BLaER1 (cell line): Measurements from ENCODE around the gene EFL1.

Source experiments
- H3K27ac ChIP-seq: shearing (Covaris generic); formaldehyde crosslinking; 2 replicates; pipeline ENCODE4 v1.8.1; 2022
- H3K27me3 ChIP-seq: shearing (Covaris generic); formaldehyde crosslinking; 2 replicates; pipeline ENCODE4 v1.8.1; 2022
- H3K36me3 ChIP-seq: shearing (Covaris generic); formaldehyde crosslinking; 2 replicates; pipeline ENCODE4 v1.8.1; 2022
- H3K4me1 ChIP-seq: shearing (Covaris generic); formaldehyde crosslinking; 2 replicates; pipeline ENCODE4 v1.8.1; 2022
- H3K4me2 ChIP-seq: shearing (Covaris generic); formaldehyde crosslinking; 2 replicates; pipeline ENCODE4 v1.8.1; 2022
- H3K4me3 ChIP-seq: shearing (Covaris generic); formaldehyde crosslinking; 2 replicates; pipeline ENCODE4 v1.8.1; 2022
- H3K9ac ChIP-seq: shearing (Covaris generic); formaldehyde crosslinking; 2 replicates; pipeline ENCODE4 v1.8.1; 2022
- H3K9me3 ChIP-seq: shearing (Covaris generic); formaldehyde crosslinking; 2 replicates; pipeline ENCODE4 v1.8.1; 2022
- H4K20me1 ChIP-seq: shearing (Covaris generic); formaldehyde crosslinking; 2 replicates; pipeline ENCODE4 v1.8.1; 2022
- Cebpa-rat ChIP-seq: shearing (Covaris generic); IDR thresholded peaks from 2 replicates; pipeline ENCODE4 v1.8.1; 2022

EFL1 gene

DNA sequence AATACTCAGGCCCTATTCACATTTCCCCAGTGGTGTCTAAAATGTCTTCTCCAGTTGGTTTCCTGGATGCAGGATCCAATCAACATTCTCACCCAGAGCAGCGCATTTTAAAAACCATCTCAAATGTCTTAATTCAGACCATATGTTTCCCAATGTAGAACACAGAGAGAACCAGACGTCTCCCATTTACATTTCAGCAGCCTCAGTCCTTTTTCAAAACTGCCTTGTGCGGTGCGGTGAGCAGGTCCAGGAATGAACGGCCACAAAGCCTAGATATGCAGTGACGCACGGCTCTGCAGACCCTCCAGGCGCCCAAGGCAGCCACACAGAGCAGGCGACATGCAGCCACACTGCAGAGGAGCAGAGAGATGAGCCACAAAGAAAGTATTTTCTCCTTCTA is 150.6 kb downstream of the EFL1 start:
- H3K9ac ChIP-seq: no peak overlapping the region
- no peak for TF ChIP-seq Cebpa-rat
- no peak overlapping the region for H3K27ac ChIP-seq
- H3K36me3 ChIP-seq: no peaks in the 10 kb centered on the region
- no peak overlapping the region for H3K4me2 ChIP-seq
- H3K4me3 ChIP-seq: no peak overlapping the region
- no peaks in the 10 kb centered on the region for H4K20me1 ChIP-seq
- H3K9me3 ChIP-seq: no peaks in the 10 kb centered on the region
- no peaks in the 10 kb centered on the region for H3K27me3 ChIP-seq
- no peaks in the 10 kb centered on the region for H3K4me1 ChIP-seq

DNA sequence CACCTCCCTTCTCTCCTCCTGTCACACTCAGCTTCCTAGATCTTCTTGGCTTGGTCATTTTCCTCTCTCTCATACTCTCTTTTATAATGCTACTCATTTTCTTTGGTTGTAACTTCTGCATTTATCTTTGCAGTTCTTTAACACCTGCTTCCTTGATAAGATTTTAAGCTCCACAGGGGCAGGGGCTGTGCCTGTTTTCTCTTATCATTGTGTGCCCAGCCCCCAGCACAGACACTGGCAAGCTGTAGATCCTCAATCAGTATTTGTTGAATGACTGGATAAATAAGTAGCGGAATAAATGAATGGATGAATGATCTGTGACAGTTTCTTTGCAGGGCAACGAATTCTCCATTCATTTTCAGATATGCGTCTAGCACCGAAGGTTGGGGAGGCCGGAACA is 152.4 kb downstream of the EFL1 start:
- H3K36me3 ChIP-seq: no peaks in the 10 kb centered on the region
- H3K9me3 ChIP-seq: no peaks in the 10 kb centered on the region
- no peak overlapping the region for H3K27ac ChIP-seq
- no peaks in the 10 kb centered on the region for H3K27me3 ChIP-seq
- no peak overlapping the region for H3K4me2 ChIP-seq
- no peaks in the 10 kb centered on the region for H4K20me1 ChIP-seq
- no peaks in the 10 kb centered on the region for H3K4me1 ChIP-seq
- TF ChIP-seq Cebpa-rat: no peak
- no peak overlapping the region for H3K4me3 ChIP-seq
- no peak overlapping the region for H3K9ac ChIP-seq

DNA sequence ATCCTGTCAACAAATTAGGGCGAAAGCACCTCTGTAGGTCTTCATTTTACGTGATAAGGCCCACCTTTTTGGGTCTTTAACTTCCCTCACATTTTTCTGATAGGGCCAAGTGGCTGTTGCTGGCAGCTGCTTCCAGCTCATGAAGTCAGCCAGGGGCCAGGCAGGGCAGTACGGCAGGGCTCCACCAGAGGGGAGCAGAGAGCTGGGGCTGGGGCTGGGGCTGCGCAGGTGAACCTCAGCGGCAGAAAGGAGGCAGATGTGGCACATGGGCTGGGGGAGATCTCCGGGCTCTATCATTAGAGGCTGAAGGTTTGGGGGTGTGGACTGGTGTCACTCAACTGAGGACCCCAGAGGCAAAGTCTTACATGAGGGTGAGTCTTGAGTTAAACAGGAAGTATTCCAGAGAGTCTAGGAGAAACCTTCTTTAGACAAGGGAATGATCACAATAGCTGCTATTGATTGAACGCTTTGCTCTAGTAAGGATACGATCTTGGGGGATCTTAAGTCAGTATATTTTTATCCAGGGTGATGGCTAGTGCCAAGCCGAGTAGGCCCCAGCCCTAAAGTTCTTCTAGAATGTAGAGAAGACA is 153.9 kb downstream of the EFL1 start:
- no peaks in the 10 kb centered on the region for H3K36me3 ChIP-seq
- H3K4me2 ChIP-seq: no peak overlapping the region
- no peaks in the 10 kb centered on the region for H3K27me3 ChIP-seq
- H3K27ac ChIP-seq: no peak overlapping the region
- no peaks in the 10 kb centered on the region for H3K4me1 ChIP-seq
- H4K20me1 ChIP-seq: no peaks in the 10 kb centered on the region
- H3K4me3 ChIP-seq: no peak overlapping the region
- TF ChIP-seq Cebpa-rat: no peak
- no peak overlapping the region for H3K9ac ChIP-seq
- H3K9me3 ChIP-seq: no peaks in the 10 kb centered on the region

DNA sequence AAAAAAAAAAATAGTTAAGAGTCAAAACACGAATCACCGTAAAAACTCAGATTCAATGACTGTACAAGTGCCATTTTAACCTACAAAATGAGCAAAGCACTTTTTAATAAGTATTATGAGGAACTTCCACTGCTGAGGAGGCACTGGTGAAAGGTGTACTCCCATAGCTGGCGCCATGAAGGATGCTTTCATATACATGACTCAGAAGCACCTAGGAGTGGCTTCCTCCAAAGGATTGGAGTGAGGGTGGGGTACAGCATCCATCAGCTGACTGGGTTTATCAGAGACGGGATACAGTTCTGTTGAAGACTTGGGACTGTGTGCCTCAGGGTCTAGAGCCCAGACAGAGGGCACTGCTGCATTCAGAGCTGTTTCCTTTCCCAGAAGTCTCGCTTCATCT is 155.9 kb downstream of the EFL1 start:
- Histone ChIP-seq H3K9me3 (no peaks in the 10 kb centered on the region), H3K27me3 (no peaks in the 10 kb centered on the region), H3K4me3 (no peak overlapping the region), H3K4me2 (no peak overlapping the region), H3K36me3 (no peaks in the 10 kb centered on the region), H3K27ac (no peak overlapping the region), H3K4me1 (no peaks in the 10 kb centered on the region), H3K9ac (no peak overlapping the region), H4K20me1 (no peaks in the 10 kb centered on the region)
- no peak for TF ChIP-seq Cebpa-rat

DNA sequence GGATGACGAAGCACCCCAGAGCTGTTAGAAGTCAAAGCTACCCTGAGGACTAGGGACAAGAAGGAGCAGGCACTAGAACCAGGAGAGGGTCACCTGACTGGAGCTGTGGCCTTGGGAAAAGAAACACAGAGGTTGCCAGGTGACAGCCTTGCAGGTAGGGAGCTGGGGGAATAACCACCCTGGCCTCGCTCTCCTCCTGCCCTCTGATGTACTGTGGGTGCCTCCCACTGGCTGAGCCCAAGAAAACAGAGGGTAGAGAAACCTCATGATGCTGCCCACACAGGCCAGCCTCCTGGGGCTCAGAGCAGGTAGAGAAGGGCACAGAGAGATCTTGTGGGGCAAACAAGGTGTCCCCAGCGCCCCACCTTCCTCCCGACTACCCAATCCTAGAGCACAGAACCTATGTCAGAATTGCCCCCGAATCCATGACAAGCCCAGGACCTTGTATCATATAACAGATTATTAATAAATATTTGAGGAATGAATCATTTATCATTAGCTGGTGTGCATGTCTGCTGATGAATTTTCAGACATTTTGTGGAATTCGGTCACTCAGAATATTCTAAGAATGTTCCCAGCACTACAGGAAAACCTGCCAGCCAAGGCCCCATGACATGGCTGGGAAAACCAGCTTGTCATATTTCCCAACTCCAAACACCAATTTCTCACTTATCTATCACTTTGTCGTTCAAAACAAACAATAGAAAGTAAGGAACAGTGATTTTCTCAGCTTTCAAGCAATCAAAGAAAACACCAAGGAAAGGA is 156.9 kb downstream of the EFL1 start:
- H3K4me2 ChIP-seq: no peak overlapping the region
- no peaks in the 10 kb centered on the region for H3K36me3 ChIP-seq
- H3K9me3 ChIP-seq: no peaks in the 10 kb centered on the region
- no peaks in the 10 kb centered on the region for H3K27me3 ChIP-seq
- H3K9ac ChIP-seq: no peak overlapping the region
- H3K27ac ChIP-seq: no peak overlapping the region
- H3K4me3 ChIP-seq: no peak overlapping the region
- no peak for TF ChIP-seq Cebpa-rat
- H3K4me1 ChIP-seq: no peaks in the 10 kb centered on the region
- no peaks in the 10 kb centered on the region for H4K20me1 ChIP-seq

DNA sequence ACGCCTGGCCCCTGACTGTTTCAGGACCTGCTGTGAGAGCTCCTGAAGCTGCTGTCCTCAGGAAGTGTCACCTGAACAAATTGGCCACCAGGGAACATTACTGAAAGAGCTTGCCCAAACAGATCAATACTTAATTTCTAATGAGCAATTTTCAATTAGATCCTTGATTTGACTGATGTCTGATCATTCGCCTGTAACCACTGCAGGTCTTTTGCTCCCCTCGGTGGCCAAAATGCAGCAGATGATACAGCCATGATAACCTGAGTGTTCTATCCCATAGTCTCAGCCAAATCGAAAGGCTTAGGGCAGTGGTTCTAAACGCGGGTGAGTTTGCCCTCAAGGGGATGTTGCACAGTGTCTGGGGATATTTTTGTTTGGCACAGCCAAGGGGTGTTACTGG is 159.1 kb downstream of the EFL1 start:
- Histone ChIP-seq H3K9me3 (no peaks in the 10 kb centered on the region), H3K4me1 (no peaks in the 10 kb centered on the region), H3K27me3 (no peaks in the 10 kb centered on the region), H3K27ac (no peak overlapping the region), H3K4me2 (no peak overlapping the region), H3K9ac (no peak overlapping the region), H3K4me3 (no peak overlapping the region), H3K36me3 (no peaks in the 10 kb centered on the region), H4K20me1 (no peaks in the 10 kb centered on the region)
- TF ChIP-seq Cebpa-rat: no peak

DNA sequence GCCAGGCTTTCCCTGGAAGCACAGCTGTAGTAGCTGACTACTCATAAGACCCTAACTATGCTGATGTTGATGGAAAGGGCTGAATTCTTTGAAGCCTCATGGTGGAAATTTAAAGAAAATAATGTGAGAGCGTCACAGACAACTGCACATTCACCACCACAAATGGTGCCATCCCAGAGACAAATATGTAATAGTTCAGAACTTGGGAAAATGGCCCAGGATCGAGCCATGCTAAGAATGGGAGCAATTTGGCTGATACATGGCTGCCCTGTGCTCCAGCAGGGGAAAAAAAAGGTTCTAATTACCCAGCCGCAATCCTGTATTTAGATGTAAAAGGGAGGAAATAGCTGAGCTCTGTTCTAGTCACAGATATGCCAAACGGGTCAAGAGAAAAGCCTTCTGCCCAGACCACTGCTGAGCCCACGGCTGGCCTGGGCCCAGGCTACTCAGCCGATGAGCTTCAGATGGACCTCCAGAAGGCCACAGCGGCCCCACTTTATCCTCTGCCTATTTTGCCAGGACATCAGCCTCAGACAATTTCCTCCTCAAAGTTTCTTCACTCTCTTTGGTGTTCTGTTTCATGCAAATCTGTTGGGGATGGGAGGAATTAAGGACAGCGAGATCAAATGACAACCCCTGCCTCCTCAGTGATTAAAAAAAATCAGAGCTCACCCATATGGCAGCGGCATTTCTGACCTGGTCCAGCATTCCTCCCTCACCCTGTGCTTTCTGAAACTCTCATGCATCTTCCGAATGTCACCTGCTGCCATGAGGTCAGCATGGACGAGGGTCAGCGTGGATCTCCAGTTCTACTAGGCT is 162.2 kb downstream of the EFL1 start:
- Histone ChIP-seq H3K27me3 (no peaks in the 10 kb centered on the region), H3K4me2 (no peak overlapping the region), H3K27ac (no peak overlapping the region), H3K9ac (no peak overlapping the region), H4K20me1 (no peaks in the 10 kb centered on the region), H3K9me3 (no peaks in the 10 kb centered on the region), H3K36me3 (no peaks in the 10 kb centered on the region), H3K4me3 (no peak overlapping the region), H3K4me1 (no peaks in the 10 kb centered on the region)
- TF ChIP-seq Cebpa-rat: no peak

DNA sequence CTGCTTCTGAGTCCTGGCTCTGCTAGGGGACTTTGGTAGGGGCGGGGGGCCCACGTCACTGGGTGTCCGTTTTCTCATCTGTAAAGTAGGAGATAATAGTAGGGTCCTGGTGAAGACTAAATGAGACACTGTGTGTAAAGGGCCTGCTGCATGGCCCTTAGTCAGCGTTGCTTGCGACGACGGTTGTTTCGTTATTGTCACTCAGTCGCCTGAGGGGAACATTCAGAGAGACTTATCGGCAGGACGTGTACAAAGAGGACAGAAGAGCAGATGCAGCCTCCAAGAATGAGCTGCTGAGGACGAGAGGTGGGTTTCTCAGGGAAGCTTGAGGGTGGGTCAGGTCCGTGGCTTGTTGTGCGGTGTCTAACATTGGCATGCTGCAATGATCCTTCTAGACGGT is 163.9 kb downstream of the EFL1 start:
- no peak overlapping the region for H3K27ac ChIP-seq
- no peak overlapping the region for H3K4me2 ChIP-seq
- H3K36me3 ChIP-seq: no peaks in the 10 kb centered on the region
- H3K9ac ChIP-seq: no peak overlapping the region
- H3K4me3 ChIP-seq: no peak overlapping the region
- TF ChIP-seq Cebpa-rat: no peak
- no peaks in the 10 kb centered on the region for H3K27me3 ChIP-seq
- H3K4me1 ChIP-seq: no peaks in the 10 kb centered on the region
- H3K9me3 ChIP-seq: no peaks in the 10 kb centered on the region
- no peaks in the 10 kb centered on the region for H4K20me1 ChIP-seq

DNA sequence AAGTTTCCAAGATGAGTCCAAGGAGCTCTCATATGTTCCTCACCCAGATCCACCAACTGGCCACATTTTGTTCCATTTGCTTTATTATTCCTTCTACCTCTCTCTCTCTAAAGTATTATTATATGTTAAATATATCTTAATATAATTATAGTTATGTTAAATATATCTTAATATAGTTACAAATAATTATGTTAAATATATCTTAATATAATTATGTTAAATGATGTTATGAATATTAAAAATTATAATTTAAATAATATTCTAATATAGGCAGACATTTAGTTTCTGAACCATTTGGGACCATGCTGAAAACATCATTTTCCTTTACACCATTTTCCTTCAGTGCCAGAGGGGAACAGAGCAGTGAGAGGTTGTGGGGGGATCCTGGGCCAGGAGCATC is 166.7 kb downstream of the EFL1 start:
- no peaks in the 10 kb centered on the region for H4K20me1 ChIP-seq
- H3K27me3 ChIP-seq: no peaks in the 10 kb centered on the region
- no peaks in the 10 kb centered on the region for H3K4me1 ChIP-seq
- no peak overlapping the region for H3K4me3 ChIP-seq
- H3K4me2 ChIP-seq: no peak overlapping the region
- no peaks in the 10 kb centered on the region for H3K9me3 ChIP-seq
- H3K36me3 ChIP-seq: no peaks in the 10 kb centered on the region
- TF ChIP-seq Cebpa-rat: no peak
- no peak overlapping the region for H3K9ac ChIP-seq
- H3K27ac ChIP-seq: no peak overlapping the region

DNA sequence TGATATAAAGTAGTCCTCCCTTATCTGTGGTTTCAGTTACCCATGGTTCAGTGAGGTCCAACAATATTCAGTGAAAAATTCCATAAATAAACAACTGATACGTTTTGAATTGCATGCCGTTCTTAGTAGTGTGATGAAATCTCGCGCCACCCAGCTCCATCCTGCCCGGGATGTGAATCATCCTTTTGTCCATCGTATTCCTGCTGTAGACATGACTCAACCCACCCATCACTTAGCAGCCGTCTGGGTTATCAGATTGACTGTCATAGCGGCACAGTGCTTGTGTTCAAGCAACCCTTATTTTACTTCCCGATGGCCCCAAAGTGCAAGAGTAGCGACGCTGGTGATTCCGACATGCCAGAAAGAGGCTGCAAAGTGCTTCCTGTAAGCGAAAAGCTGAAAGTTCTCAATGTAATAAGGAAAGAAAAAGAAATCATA is 168.7 kb downstream of the EFL1 start:
- Histone ChIP-seq H3K36me3 (no peaks in the 10 kb centered on the region), H3K27me3 (no peaks in the 10 kb centered on the region), H3K4me1 (no peaks in the 10 kb centered on the region), H3K9me3 (no peaks in the 10 kb centered on the region), H3K4me2 (no peak overlapping the region), H4K20me1 (no peaks in the 10 kb centered on the region), H3K9ac (no peak overlapping the region), H3K27ac (no peak overlapping the region), H3K4me3 (no peak overlapping the region)
- no peak for TF ChIP-seq Cebpa-rat
